ENCODE measurements around the gene ZNF467. TPM values are rescaled to one million over a fixed set of nuclear protein-coding genes. Genes with fewer than 3 reads are reported as not detected.

Gene ZNF467
- total RNA-seq, 4 donors from 2014 or later, result 1.2 to 4.4 (median 2.0) TPM

DNA sequence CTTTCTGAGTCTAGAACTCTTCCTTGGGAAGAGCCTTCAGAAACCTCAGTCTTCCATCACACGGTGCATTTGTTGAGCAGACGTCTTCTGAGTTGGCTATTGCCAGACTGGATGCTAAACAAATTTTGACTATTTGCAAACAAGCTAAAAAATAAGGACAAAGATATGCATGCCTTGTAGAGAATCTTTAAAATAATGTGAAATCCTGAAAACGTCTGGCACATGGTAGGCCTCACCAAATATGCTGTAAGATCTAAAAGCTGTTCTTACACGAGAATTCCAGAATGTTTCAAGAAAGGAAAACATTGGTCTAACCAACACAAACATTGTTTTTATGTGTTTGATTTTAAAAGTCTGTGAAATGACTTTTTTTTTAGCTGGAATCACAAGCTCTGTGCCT, 11.3 kb downstream of the ZNF467 start:
- peaks cover 0 to 29% (median 4%) of the 10 kb centered on the region in 3 donors for H3K4me1 ChIP-seq
- intact Hi-C loops (cut with DNase I), result no loop called here
- H3K9me3 ChIP-seq, result no peaks in the 10 kb centered on the region
- H3K27ac ChIP-seq, result no peak overlapping the region
- peaks cover 0 to 13% (median 0%) of the 10 kb centered on the region in 3 donors for H3K36me3 ChIP-seq
- TF ChIP-seq POLR2A (IDR thresholded peaks at IDR 0.05), result no peak
- TF ChIP-seq, protein P1, sequence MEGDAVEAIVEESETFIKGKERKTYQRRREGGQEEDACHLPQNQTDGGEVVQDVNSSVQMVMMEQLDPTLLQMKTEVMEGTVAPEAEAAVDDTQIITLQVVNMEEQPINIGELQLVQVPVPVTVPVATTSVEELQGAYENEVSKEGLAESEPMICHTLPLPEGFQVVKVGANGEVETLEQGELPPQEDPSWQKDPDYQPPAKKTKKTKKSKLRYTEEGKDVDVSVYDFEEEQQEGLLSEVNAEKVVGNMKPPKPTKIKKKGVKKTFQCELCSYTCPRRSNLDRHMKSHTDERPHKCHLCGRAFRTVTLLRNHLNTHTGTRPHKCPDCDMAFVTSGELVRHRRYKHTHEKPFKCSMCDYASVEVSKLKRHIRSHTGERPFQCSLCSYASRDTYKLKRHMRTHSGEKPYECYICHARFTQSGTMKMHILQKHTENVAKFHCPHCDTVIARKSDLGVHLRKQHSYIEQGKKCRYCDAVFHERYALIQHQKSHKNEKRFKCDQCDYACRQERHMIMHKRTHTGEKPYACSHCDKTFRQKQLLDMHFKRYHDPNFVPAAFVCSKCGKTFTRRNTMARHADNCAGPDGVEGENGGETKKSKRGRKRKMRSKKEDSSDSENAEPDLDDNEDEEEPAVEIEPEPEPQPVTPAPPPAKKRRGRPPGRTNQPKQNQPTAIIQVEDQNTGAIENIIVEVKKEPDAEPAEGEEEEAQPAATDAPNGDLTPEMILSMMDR (IDR thresholded peaks at IDR 0.05), result no peak
- DNase-seq, result no peak
- no peak overlapping the region for H3K4me3 ChIP-seq
- peaks cover 0 to 68% (median 7%) of the 10 kb centered on the region in 4 donors for H3K27me3 ChIP-seq
- 65 to 72% methylated on average over 4 of the region's 4 CpGs for WGBS, 2 donors

DNA sequence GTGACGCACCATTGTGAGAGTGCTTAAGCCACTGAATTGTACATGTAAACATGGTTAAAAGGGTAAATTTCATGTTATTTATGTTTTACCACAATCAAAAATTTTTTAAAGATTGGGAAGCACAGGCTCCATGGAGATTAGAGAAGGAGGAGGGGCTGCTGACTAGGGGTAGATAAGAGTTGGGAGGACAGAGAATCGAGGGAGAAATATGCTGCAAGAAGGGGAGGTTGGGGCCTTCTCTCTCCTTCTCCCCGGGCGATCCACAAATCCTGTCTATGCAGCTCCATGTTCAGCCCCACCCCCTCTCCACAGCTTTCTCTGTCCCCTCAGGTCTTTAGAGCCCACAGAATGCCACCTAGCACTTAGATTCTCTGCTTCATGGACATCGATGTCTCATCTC, 12.1 kb downstream of the ZNF467 start:
- H3K4me3 ChIP-seq, result no peak overlapping the region
- H3K36me3 ChIP-seq, result peaks cover 0 to 13% (median 0%) of the 10 kb centered on the region in 3 donors
- no peak for TF ChIP-seq POLR2A (IDR thresholded peaks at IDR 0.05)
- TF ChIP-seq, protein P1 (IDR thresholded peaks at IDR 0.05), result no peak
- WGBS, 2 donors, result 61 to 67% methylated on average over 5 of the region's 5 CpGs
- peaks cover 0 to 60% (median 7%) of the 10 kb centered on the region in 4 donors for H3K27me3 ChIP-seq
- no peaks in the 10 kb centered on the region for H3K9me3 ChIP-seq
- no peak overlapping the region for H3K27ac ChIP-seq
- intact Hi-C loops (cut with DNase I), result no loop called here
- DNase-seq, result no peak
- peaks cover 0 to 29% (median 4%) of the 10 kb centered on the region in 3 donors for H3K4me1 ChIP-seq

DNA sequence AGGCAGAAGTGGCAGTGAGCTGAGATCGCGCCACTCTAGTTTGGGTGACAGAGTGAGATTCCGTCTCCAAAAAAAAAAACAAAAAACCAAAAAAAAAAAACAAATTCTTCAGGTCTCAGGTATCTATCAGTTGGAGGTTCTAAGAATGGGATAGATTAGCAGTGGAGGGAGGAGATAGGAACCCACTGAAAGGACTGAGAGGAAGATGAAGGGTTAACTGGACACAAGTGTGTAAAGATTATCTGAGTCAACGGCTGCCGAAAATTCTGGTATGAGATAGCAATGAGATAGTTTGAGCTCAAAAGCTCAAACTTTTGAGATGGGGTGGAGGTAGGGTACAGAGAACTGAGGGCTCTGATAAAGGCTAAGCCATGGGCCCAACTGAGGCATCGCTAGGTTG, 12.8 kb downstream of the ZNF467 start:
- H3K4me1 ChIP-seq, result peaks cover 0 to 23% (median 4%) of the 10 kb centered on the region in 3 donors
- H3K9me3 ChIP-seq, result no peaks in the 10 kb centered on the region
- DNase-seq, result no peak
- H3K36me3 ChIP-seq, result peaks cover 0 to 9% (median 0%) of the 10 kb centered on the region in 3 donors
- H3K4me3 ChIP-seq, result no peak overlapping the region
- TF ChIP-seq, protein P1 (IDR thresholded peaks at IDR 0.05), result no peak
- TF ChIP-seq POLR2A (IDR thresholded peaks at IDR 0.05), result no peak
- intact Hi-C loops (cut with DNase I), result no loop called here
- peaks cover 0 to 52% (median 3%) of the 10 kb centered on the region in 4 donors for H3K27me3 ChIP-seq
- H3K27ac ChIP-seq, result no peak overlapping the region
- 55 to 71% methylated on average over 3 to 6 of the region's 6 CpGs for WGBS, 2 donors

DNA sequence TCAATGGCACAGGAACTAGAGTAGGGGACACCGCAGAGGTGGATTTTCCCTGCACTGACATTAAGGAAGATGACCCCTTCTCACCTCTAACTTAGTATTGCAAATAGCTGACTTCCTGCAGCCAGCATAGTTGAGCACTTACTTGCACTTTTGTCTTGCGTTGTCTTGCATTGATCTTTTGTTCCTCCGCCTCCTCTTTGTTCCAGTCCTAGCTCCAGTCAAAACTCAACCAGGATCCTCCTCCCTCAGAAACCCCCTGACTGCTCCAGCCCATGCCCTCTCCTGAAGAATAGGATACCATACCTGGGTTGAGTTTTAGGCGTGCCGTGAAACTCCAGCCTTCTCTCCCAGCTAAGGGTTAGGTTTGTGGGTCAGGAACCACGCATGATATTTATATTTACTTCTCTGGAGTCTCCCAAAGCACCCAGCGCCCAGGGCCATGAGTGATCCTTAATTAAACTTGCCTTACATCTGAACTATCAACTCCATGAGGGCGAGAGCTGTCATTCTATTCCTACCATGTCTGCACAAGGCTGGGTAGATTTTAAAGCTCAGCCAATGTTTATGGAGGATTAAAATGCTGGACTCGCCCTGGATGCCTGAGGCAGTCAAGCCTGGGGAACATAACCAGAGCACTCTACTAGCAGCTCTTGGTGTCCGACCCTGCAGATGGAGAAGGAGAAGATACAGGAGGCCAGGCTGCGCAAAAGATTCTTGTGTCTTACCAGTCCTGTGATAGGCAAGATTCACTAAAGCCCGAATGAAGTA, 14.1 kb downstream of the ZNF467 start:
- Histone ChIP-seq H3K36me3 (no peaks in the 10 kb centered on the region), H3K9me3 (no peaks in the 10 kb centered on the region), H3K4me1 (peaks cover 0 to 10% (median 0%) of the 10 kb centered on the region in 3 donors), H3K27me3 (peaks cover 0 to 40% (median 0%) of the 10 kb centered on the region in 4 donors), H3K27ac (no peak overlapping the region), H3K4me3 (no peak overlapping the region)
- WGBS, 2 donors, result 51 to 66% methylated on average over 12 of the region's 12 CpGs
- no peak for DNase-seq
- TF ChIP-seq, protein P1 (IDR thresholded peaks at IDR 0.05), result no peak
- TF ChIP-seq POLR2A (IDR thresholded peaks at IDR 0.05), result no peak
- intact Hi-C loops (cut with DNase I), result no loop called here

DNA sequence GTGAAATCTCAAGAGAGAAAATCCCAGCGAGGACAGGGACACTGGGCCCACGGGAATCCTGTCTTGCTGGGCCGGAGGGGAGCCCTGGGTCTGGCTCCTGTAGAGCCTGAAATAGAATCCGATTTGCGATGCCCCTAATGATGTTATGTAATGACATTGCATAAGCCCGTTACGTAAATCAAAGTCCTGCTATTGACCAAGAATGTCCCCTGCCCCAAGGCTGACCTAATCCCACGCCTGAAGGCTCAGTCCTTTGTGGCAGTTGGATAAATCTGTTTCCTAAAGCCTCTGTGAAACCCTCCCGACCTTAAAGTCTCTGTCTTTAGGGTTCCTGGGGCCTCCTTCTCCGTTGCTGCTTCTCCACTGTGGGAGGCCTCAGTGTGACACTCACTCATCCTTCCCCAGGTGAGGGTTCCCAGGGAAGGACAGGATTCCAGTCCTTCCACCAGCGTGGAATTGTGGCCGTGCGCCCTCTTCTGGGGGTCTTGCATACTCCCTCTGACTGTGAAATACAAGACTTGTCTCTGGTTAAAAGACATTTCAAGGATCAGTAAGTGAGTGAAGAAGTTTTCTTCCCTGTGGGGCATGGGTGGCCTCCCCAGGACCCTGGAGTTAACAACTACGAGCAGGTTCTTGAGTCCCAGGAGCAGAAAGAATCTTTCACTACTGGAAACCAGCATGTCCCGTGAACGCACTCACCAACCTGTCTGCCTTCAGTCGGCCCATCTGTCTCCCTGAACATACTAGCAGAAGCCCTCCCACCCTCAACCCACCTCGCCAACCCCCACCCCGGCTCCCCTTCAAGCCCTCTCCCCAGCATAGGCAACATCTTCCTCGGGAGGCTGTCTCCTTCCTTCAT, 19.8 kb downstream of the ZNF467 start:
- Histone ChIP-seq H3K4me3 (no peak overlapping the region), H3K9me3 (no peaks in the 10 kb centered on the region), H3K36me3 (no peaks in the 10 kb centered on the region), H3K27me3 (no peaks in the 10 kb centered on the region), H3K27ac (no peak overlapping the region), H3K4me1 (peaks cover 0 to 9% (median 0%) of the 10 kb centered on the region in 3 donors)
- WGBS, 2 donors, result 56 to 64% methylated on average over 17 to 18 of the region's 20 CpGs
- intact Hi-C loops (cut with DNase I), result no loop called here
- no peak for TF ChIP-seq POLR2A (IDR thresholded peaks at IDR 0.05)
- TF ChIP-seq, protein P1 (IDR thresholded peaks at IDR 0.05), result peak in 3 of 6 experiments; percentile 32 to 46 (median 34)
- DNase-seq, result no peak

Data from esophagus squamous epithelium (tissue), 5 donors.